HCT116 (cell line): Measurements from ENCODE around the gene RHBDF2. TPM values are rescaled to one million over a fixed set of nuclear protein-coding genes. Genes with fewer than 3 reads are reported as not detected.

Source experiments
- ATAC-seq: fragments of 200-7000 bp; cut with Tn5 transposase; 2 replicates; pipeline ENCODE4 v1.9.1; 2020; ENCODE audit warnings: mild to moderate bottlenecking, moderate library complexity
- BruUV-seq: library from RNA; stranded (reverse); fragments of 400-500 nt; replicated peaks from 2 replicates; lab custom pipeline; 2021; lab: Mats Ljungman, UMichigan
- CTCF ChIA-PET: fragments of 300-600 bp; sonication (Branson Sonifier 250); formaldehyde crosslinking; loops from one replicate; lab custom pipeline; 2021; ENCODE audit warnings: antibody characterized with exemption; lab: Charles Lee
- POLR2A ChIA-PET: fragments of 300-600, 350-600 bp; sonication (Branson Sonifier 250); formaldehyde crosslinking; loops from one replicate; lab custom pipeline; 2021; ENCODE audit warnings: antibody characterized with exemption; lab: Charles Lee
- RAD21 ChIA-PET, 2 experiments: fragments of 300-600 bp; sonication (Branson Sonifier 250); formaldehyde crosslinking; loops; one replicate each; lab custom pipeline; 2023; ENCODE audit warnings: low total read pairs in 2 of 2; ENCODE audit not compliant: uncharacterized antibody in 2 of 2, unreplicated experiment in 2 of 2, low non-redundant PET in 1 of 2; lab: Charles Lee
- DNase-seq: peaks from one replicate; pipeline ENCODE4 v3.0.0-alpha.2; 2010; ENCODE audit warnings: low read depth, low spot score
- H2AFZ ChIP-seq: fragments of 200-600 bp; shearing (Covaris generic), sonication (generic); 2 replicates; pipeline ENCODE4 v1.6.1; 2017; ENCODE audit warnings: low read depth, mixed run types, mixed read lengths, antibody characterized with exemption, low read length; ENCODE audit not compliant: poor library complexity, severe bottlenecking
- H3K27ac ChIP-seq: 2 replicates; pipeline ENCODE4 v1.5.1; 2012; ENCODE audit warnings: low read depth, low read length
- H3K27me3 ChIP-seq: fragments of 200-600 bp; sonication (generic); 2 replicates; pipeline ENCODE4 v1.6.1; 2016; ENCODE audit warnings: mixed run types, low read length, mixed read lengths; ENCODE audit not compliant: insufficient read depth
- H3K36me3 ChIP-seq, 2 experiments: fragments of 200-500 bp in 1 of 2; fragments of 200-600 bp in 1 of 2; sonication (Bioruptor generic) in 1 of 2; sonication (generic) in 1 of 2; 2 replicates each; pipeline versions ENCODE4 v1.5.1 to v1.6.1; 2014 to 2016; ENCODE audit warnings: low read length in 2 of 2, inconsistent platforms in 1 of 2, mixed read lengths in 1 of 2, mixed run types in 1 of 2; ENCODE audit not compliant: insufficient read depth in 2 of 2, control insufficient read depth in 1 of 2
- H3K4me1 ChIP-seq, 2 experiments: fragments of 200-600 bp in 1 of 2; sonication (generic) in 1 of 2; 2 replicates each; pipeline versions ENCODE4 v1.5.1 to v1.6.1; 2012 to 2017; ENCODE audit warnings: low read length in 2 of 2, inconsistent platforms in 1 of 2, mild to moderate bottlenecking in 1 of 2, mixed read lengths in 1 of 2, mixed run types in 1 of 2, moderate library complexity in 1 of 2; ENCODE audit not compliant: insufficient read depth in 2 of 2, control insufficient read depth in 1 of 2
- H3K4me2 ChIP-seq: fragments of 200-600 bp; sonication (generic); 2 replicates; pipeline ENCODE4 v1.6.1; 2017; ENCODE audit warnings: mixed run types, low read length, mixed read lengths
- H3K4me3 ChIP-seq, 2 experiments: fragments of 200-600 bp in 1 of 2; sonication (generic) in 1 of 2; replicated peaks in 1 of 2; 2 replicates each; pipeline ENCODE4 v1.5.1; 2011 to 2016; ENCODE audit warnings: low read length in 2 of 2, control low read depth in 1 of 2, low read depth in 1 of 2, mild to moderate bottlenecking in 1 of 2, mixed read lengths in 1 of 2, mixed run types in 1 of 2
- H3K79me2 ChIP-seq: fragments of 200-600 bp; sonication (generic); 2 replicates; pipeline ENCODE4 v1.6.1; 2017; ENCODE audit warnings: mild to moderate bottlenecking, mixed run types, low read length, moderate library complexity, mixed read lengths; ENCODE audit not compliant: insufficient read depth
- H3K9ac ChIP-seq: fragments of 200-600 bp; sonication (generic); 2 replicates; pipeline ENCODE4 v1.6.1; 2016; ENCODE audit warnings: low read length, mixed read lengths
- H3K9me2 ChIP-seq: fragments of 200-600 bp; sonication (generic), shearing (Covaris generic); 2 replicates; pipeline ENCODE4 v1.6.1; 2017; ENCODE audit warnings: mixed run types, mild to moderate bottlenecking, moderate library complexity; ENCODE audit not compliant: insufficient read depth
- H3K9me3 ChIP-seq, 2 experiments: fragments of 200-500 bp in 1 of 2; fragments of 200-600 bp in 1 of 2; sonication (Bioruptor generic) in 1 of 2; sonication (generic) in 1 of 2; 2 replicates each; pipeline ENCODE4 v1.6.1; 2014 to 2017; ENCODE audit warnings: low read length in 2 of 2, mixed read lengths in 2 of 2, inconsistent platforms in 1 of 2, low read depth in 1 of 2, mild to moderate bottlenecking in 1 of 2, mixed run types in 1 of 2, moderate library complexity in 1 of 2; ENCODE audit not compliant: control insufficient read depth in 1 of 2, insufficient read depth in 1 of 2
- H4K20me1 ChIP-seq: fragments of 200-600 bp; sonication (generic), shearing (Covaris generic); 2 replicates; pipeline ENCODE4 v1.6.1; 2017; ENCODE audit warnings: mixed run types, mild to moderate bottlenecking, moderate library complexity; ENCODE audit not compliant: insufficient read depth
- CBX3 ChIP-seq: IDR thresholded peaks from 2 replicates; pipeline ENCODE4 v1.6.1; 2012; ENCODE audit warnings: low read depth
- CEBPB ChIP-seq: IDR thresholded peaks from 2 replicates; pipeline ENCODE4 v1.6.1; 2012; ENCODE audit warnings: low read depth
- EGR1 ChIP-seq: IDR thresholded peaks from 2 replicates; pipeline ENCODE4 v1.6.1; 2012; ENCODE audit warnings: low read depth
- EZH2 ChIP-seq: fragments of 200-600 bp; sonication (generic); IDR thresholded peaks from 2 replicates; pipeline ENCODE4 v1.6.1; 2017; ENCODE audit warnings: antibody characterized with exemption, mixed run types
- EZH2phosphoT487 ChIP-seq: fragments of 200-600 bp; IDR thresholded peaks from 2 replicates; pipeline ENCODE4 v1.6.1; 2018; ENCODE audit warnings: antibody characterized with exemption, borderline replicate concordance
- FOSL1 ChIP-seq: IDR thresholded peaks from 2 replicates; pipeline ENCODE4 v1.6.1; 2012; ENCODE audit warnings: low read depth
- JUND ChIP-seq: IDR thresholded peaks from 2 replicates; pipeline ENCODE4 v1.6.1; 2012
- MAX ChIP-seq: IDR thresholded peaks from 2 replicates; pipeline ENCODE4 v1.6.1; 2012
- POLR2A ChIP-seq: IDR thresholded peaks from 2 replicates; pipeline ENCODE4 v1.7.0; 2011; ENCODE audit warnings: borderline replicate concordance; ENCODE audit not compliant: insufficient read depth, insufficient read length; ENCODE audit errors: extremely low read depth
- POLR2AphosphoS5 ChIP-seq: IDR thresholded peaks from 2 replicates; pipeline ENCODE4 v1.6.1; 2011; ENCODE audit warnings: mild to moderate bottlenecking, low read depth, low read length, moderate library complexity
- RAD21 ChIP-seq: IDR thresholded peaks from 2 replicates; pipeline ENCODE4 v1.6.1; 2012; ENCODE audit warnings: low read depth, mild to moderate bottlenecking
- SIN3A ChIP-seq: IDR thresholded peaks from 2 replicates; pipeline ENCODE4 v1.6.1; 2012; ENCODE audit warnings: low read depth
- SP1 ChIP-seq: IDR thresholded peaks from 2 replicates; pipeline ENCODE4 v1.6.1; 2012; ENCODE audit warnings: low read depth
- TCF7L2 ChIP-seq: IDR thresholded peaks from 2 replicates; pipeline ENCODE4 v1.7.0; 2011; ENCODE audit warnings: borderline replicate concordance, inconsistent platforms; ENCODE audit not compliant: insufficient read depth, insufficient read length; ENCODE audit errors: extremely low read depth
- YY1 ChIP-seq: IDR thresholded peaks from 2 replicates; pipeline ENCODE4 v1.6.1; 2011; ENCODE audit warnings: low read length, low read depth, moderate library complexity, mild to moderate bottlenecking; ENCODE audit not compliant: insufficient replicate concordance; ENCODE audit errors: extremely low read depth
- ZBTB33 ChIP-seq: IDR thresholded peaks from 2 replicates; pipeline ENCODE4 v1.6.1; 2011; ENCODE audit warnings: mild to moderate bottlenecking, low read length, moderate library complexity; ENCODE audit not compliant: insufficient replicate concordance; ENCODE audit errors: extremely low read depth
- ZFX ChIP-seq: fragments of 450-650 bp; IDR thresholded peaks from 2 replicates; pipeline ENCODE4 v1.6.1; 2017
- ZNF274 ChIP-seq: fragments of 200-500 bp; sonication (Bioruptor generic); IDR thresholded peaks from 2 replicates; pipeline ENCODE4 v1.6.1; 2014; ENCODE audit warnings: mild to moderate bottlenecking, low read depth, low read length, inconsistent platforms
- intact Hi-C: fragments of 100-400 bp; cut with micrococcal nuclease; formaldehyde crosslinking; loops from 2 replicates; pipeline ENCODE4 v1.10.0; 2022
- total RNA-seq: library from RNA; stranded (reverse); gene quantifications from one replicate; pipeline ENCODE4 v1.2.1, GENCODE V29; 2021; ENCODE audit not compliant: unreplicated experiment
- TF ChIP-seq, protein P1 (sequence below): IDR thresholded peaks from 2 replicates; pipeline ENCODE4 v1.6.1; 2012; ENCODE audit warnings: low read depth
- TF ChIP-seq, protein P2 (sequence below), 3 experiments: fragments of 200-600 bp in 1 of 3; sonication (generic) in 1 of 3; IDR thresholded peaks in 2 of 3; conservative IDR thresholded peaks in 1 of 3; 2 replicates each; pipeline ENCODE4 v1.5.1; 2012 to 2017; ENCODE audit warnings: low read depth in 2 of 3, low read length in 2 of 3, antibody characterized with exemption in 1 of 3, borderline replicate concordance in 1 of 3, control low read depth in 1 of 3, mild to moderate bottlenecking in 1 of 3, mixed read lengths in 1 of 3, mixed run types in 1 of 3, moderate library complexity in 1 of 3; ENCODE audit not compliant: insufficient read depth in 1 of 3

RHBDF2 gene
- total RNA-seq, 1 experiment from 2014 or later: 61.1 TPM

DNA sequence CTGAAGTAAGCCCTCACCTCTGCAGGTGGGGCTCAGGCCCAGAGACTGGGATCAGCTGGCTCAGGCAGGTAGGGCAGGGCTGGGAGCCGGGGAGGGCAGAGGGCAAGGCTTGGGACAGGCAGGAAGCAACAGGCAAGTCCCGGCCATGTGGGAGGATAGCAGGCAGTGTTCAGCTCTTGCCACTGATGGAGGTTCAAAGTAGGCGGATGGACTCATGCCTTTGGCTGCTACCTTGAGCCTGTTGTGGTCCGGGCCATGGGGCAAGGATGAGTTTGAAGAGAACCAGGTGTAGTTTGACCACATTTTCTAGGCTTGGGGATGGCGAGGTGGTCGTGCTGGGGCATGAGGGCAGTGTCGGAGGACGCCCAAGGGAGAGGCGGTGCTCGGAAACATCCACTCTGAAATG, 41.3 kb upstream of the RHBDF2 start:
- H3K9me3 ChIP-seq: no peaks in the 10 kb centered on the region
- intact Hi-C loops: no loop called here
- no peak overlapping the region for H3K4me3 ChIP-seq
- H3K27me3 ChIP-seq: no peaks in the 10 kb centered on the region
- peaks cover 8 to 27% of the 10 kb centered on the region in 2 experiments for H3K4me1 ChIP-seq
- no peak overlapping the region for H3K27ac ChIP-seq
- ATAC-seq (no peak), DNase-seq (no peak)
- RAD21 ChIA-PET: no interaction called here
- BruUV-seq: no TSS peak
- H3K79me2 ChIP-seq: no peaks in the 10 kb centered on the region
- H3K4me2 ChIP-seq: no peak overlapping the region
- no peaks in the 10 kb centered on the region for H3K36me3 ChIP-seq
- POLR2A ChIA-PET: no interaction called here
- no peaks in the 10 kb centered on the region for H3K9me2 ChIP-seq
- H2AFZ ChIP-seq: no peak overlapping the region
- no peak overlapping the region for H3K9ac ChIP-seq
- CTCF ChIA-PET: interaction anchor here (1.4 kb wide), 1 partner anchor 177 kb away, joined by 3 read pairs; no protein-coding TSS in a partner anchor
- no peak for TF ChIP-seq JUND
- no peak for TF ChIP-seq YY1
- no peak for TF ChIP-seq FOSL1
- no peak for TF ChIP-seq MAX
- TF ChIP-seq EZH2: no peak
- TF ChIP-seq ZFX: no peak
- TF ChIP-seq ZBTB33: no peak
- TF ChIP-seq POLR2AphosphoS5: no peak
- TF ChIP-seq, protein P1, sequence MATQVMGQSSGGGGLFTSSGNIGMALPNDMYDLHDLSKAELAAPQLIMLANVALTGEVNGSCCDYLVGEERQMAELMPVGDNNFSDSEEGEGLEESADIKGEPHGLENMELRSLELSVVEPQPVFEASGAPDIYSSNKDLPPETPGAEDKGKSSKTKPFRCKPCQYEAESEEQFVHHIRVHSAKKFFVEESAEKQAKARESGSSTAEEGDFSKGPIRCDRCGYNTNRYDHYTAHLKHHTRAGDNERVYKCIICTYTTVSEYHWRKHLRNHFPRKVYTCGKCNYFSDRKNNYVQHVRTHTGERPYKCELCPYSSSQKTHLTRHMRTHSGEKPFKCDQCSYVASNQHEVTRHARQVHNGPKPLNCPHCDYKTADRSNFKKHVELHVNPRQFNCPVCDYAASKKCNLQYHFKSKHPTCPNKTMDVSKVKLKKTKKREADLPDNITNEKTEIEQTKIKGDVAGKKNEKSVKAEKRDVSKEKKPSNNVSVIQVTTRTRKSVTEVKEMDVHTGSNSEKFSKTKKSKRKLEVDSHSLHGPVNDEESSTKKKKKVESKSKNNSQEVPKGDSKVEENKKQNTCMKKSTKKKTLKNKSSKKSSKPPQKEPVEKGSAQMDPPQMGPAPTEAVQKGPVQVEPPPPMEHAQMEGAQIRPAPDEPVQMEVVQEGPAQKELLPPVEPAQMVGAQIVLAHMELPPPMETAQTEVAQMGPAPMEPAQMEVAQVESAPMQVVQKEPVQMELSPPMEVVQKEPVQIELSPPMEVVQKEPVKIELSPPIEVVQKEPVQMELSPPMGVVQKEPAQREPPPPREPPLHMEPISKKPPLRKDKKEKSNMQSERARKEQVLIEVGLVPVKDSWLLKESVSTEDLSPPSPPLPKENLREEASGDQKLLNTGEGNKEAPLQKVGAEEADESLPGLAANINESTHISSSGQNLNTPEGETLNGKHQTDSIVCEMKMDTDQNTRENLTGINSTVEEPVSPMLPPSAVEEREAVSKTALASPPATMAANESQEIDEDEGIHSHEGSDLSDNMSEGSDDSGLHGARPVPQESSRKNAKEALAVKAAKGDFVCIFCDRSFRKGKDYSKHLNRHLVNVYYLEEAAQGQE: no peak
- no peak for TF ChIP-seq EGR1
- no peak for TF ChIP-seq SP1
- TF ChIP-seq ZNF274: no peak
- TF ChIP-seq, protein P2, sequence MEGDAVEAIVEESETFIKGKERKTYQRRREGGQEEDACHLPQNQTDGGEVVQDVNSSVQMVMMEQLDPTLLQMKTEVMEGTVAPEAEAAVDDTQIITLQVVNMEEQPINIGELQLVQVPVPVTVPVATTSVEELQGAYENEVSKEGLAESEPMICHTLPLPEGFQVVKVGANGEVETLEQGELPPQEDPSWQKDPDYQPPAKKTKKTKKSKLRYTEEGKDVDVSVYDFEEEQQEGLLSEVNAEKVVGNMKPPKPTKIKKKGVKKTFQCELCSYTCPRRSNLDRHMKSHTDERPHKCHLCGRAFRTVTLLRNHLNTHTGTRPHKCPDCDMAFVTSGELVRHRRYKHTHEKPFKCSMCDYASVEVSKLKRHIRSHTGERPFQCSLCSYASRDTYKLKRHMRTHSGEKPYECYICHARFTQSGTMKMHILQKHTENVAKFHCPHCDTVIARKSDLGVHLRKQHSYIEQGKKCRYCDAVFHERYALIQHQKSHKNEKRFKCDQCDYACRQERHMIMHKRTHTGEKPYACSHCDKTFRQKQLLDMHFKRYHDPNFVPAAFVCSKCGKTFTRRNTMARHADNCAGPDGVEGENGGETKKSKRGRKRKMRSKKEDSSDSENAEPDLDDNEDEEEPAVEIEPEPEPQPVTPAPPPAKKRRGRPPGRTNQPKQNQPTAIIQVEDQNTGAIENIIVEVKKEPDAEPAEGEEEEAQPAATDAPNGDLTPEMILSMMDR (IDR thresholded peaks at IDR 0.05 in 2 of 3, conservative IDR thresholded peaks at IDR 0.05 in 1 of 3; ENCODE audit: borderline replicate concordance in 1 of 3, insufficient read depth in 1 of 3, low read depth in 2 of 3, low read length in 2 of 3): no peak
- TF ChIP-seq CBX3: no peak
- TF ChIP-seq POLR2A: no peak
- no peak for TF ChIP-seq EZH2phosphoT487
- TF ChIP-seq RAD21: no peak
- no peak for TF ChIP-seq CEBPB
- TF ChIP-seq TCF7L2: no peak
- TF ChIP-seq SIN3A: no peak
- TF ChIP-seq, all 23 proteins: peak for 0
- no peaks in the 10 kb centered on the region for H4K20me1 ChIP-seq
